ENCODE data around the gene ING3. TPM values are rescaled to one million over a fixed set of nuclear protein-coding genes. Genes with fewer than 3 reads are reported as not detected.

Gene ING3
- total RNA-seq, 1 experiment from 2014 or later: 23.1 TPM

GRCh38 chr7:120920034-120920433, 30.5 kb upstream of the ING3 start:
- no peak overlapping the region for H2BK20ac ChIP-seq (ENCODE audit: low read depth, low read length, poor library complexity, severe bottlenecking)
- Mint-ChIP-seq H3K36me3 (ENCODE audit: insufficient read depth in 1 of 3, low read depth in 3 of 3) (no peaks in the 10 kb centered on the region), H3K9me3 (no peaks in the 10 kb centered on the region), H3K4me1 (peaks cover 9 to 12% of the 10 kb centered on the region in 2 experiments), H3K27ac (no peak overlapping the region), H3K4me3 (no peak overlapping the region), H3K27me3 (ENCODE audit: low read depth) (no peaks in the 10 kb centered on the region)
- no peak overlapping the region for H3K14ac ChIP-seq (ENCODE audit: insufficient read depth, low read length)
- H3K18ac ChIP-seq (ENCODE audit: insufficient read length, low read depth, low read length): no peak overlapping the region
- no peaks in the 10 kb centered on the region for H3K27me3 ChIP-seq (ENCODE audit: insufficient read depth, low read length)
- no peak overlapping the region for H2AK5ac ChIP-seq (ENCODE audit: insufficient read length, low read length)
- no peak overlapping the region for H3K4ac ChIP-seq (ENCODE audit: low read depth, low read length)
- WGBS (ENCODE audit: extremely low coverage, insufficient read length, low lambda C conversion rate): no CpG with 5 or more reads among the region's 2 CpGs
- no peaks in the 10 kb centered on the region for H3K79me1 ChIP-seq (ENCODE audit: insufficient read depth, low read depth, low read length, poor library complexity, severe bottlenecking)
- H3K4me2 ChIP-seq (ENCODE audit: insufficient read depth, insufficient read length, low read length): no peak overlapping the region
- H3K4me1 ChIP-seq (ENCODE audit: insufficient read depth, low read length): no peaks in the 10 kb centered on the region
- no peak for DNase-seq
- H4K20me1 ChIP-seq (ENCODE audit: control insufficient read depth, insufficient read depth, insufficient read length): no peaks in the 10 kb centered on the region
- no peak overlapping the region for H3K9ac ChIP-seq (ENCODE audit: extremely low read depth, insufficient read length, low read length)
- TF ChIP-seq CTCF (conservative IDR thresholded peaks at IDR 0.05): no peak
- H3K23me2 ChIP-seq (ENCODE audit: insufficient read length, low read depth, low read length, poor library complexity, severe bottlenecking): no peaks in the 10 kb centered on the region
- no peak overlapping the region for H4K91ac ChIP-seq (ENCODE audit: insufficient read length, low read depth, low read length)
- no peak overlapping the region for H2BK5ac ChIP-seq (ENCODE audit: insufficient read length, low read length)
- H3K27ac ChIP-seq (ENCODE audit: insufficient read length, low read depth, low read length): no peak overlapping the region
- H2BK12ac ChIP-seq (ENCODE audit: insufficient read length, low read depth, low read length): no peak overlapping the region
- no peaks in the 10 kb centered on the region for H3K79me2 ChIP-seq (ENCODE audit: insufficient read depth, low read length)
- H4K5ac ChIP-seq (ENCODE audit: insufficient read length, low read depth, low read length): no peak overlapping the region
- no peaks in the 10 kb centered on the region for H3K9me3 ChIP-seq (ENCODE audit: control insufficient read depth, low read depth, low read length)
- H4K8ac ChIP-seq (replicated peaks; ENCODE audit: insufficient read length, low read depth, low read length): no peak overlapping the region
- no peak overlapping the region for H3K23ac ChIP-seq (ENCODE audit: insufficient read length, low read depth, low read length)
- no peak overlapping the region for H3T11ph ChIP-seq (ENCODE audit: low read length)
- H3K56ac ChIP-seq (ENCODE audit: insufficient read length, low read depth, low read length): no peak overlapping the region
- H2AFZ ChIP-seq (ENCODE audit: low read length): no peak overlapping the region
- H2BK15ac ChIP-seq (ENCODE audit: low read depth, low read length): no peak overlapping the region
- H2BK120ac ChIP-seq (ENCODE audit: low read depth, low read length, poor library complexity, severe bottlenecking): no peak overlapping the region
